Neural progenitor cell (in vitro differentiated cells): ENCODE results near the gene PHYHIPL.

Experiments
- CTCF ChIP-seq: fragments of 200-600 bp; sonication (generic); IDR thresholded peaks from 2 replicates; pipeline ENCODE4 v1.5.1; 2017; ENCODE audit warnings: antibody characterized with exemption, mild to moderate bottlenecking
- EZH2 ChIP-seq: fragments of 200-600 bp; sonication (generic); IDR thresholded peaks from 2 replicates; pipeline ENCODE4 v1.6.1; 2017; ENCODE audit warnings: antibody characterized with exemption, mild to moderate bottlenecking, moderate library complexity
- EZH2phosphoT487 ChIP-seq: fragments of 200-600 bp; sonication (generic); IDR thresholded peaks from 2 replicates; pipeline ENCODE4 v1.6.1; 2017; ENCODE audit warnings: antibody characterized with exemption

- TF ChIP-seq CTCF: no peak
- no peak for TF ChIP-seq EZH2
- TF ChIP-seq EZH2phosphoT487: no peak
Measured at GRCh38 chr10:59243611-59244195, 67.3 kb downstream of the PHYHIPL start.
